OCI-LY7 (cell line): ENCODE data around the gene AMIGO1.

Experiments used
- CTCF ChIP-seq: fragments of 200-600 bp; sonication (generic); conservative IDR thresholded peaks from 2 replicates; pipeline ENCODE4 v1.5.1; 2014; ENCODE audit warnings: mild to moderate bottlenecking, antibody characterized with exemption, low read length, moderate library complexity, mixed read lengths
- EZH2phosphoT487 ChIP-seq: fragments of 200-600 bp; sonication (generic); IDR thresholded peaks from 2 replicates; pipeline ENCODE4 v1.6.1; 2018; ENCODE audit warnings: low read depth, borderline replicate concordance, mild to moderate bottlenecking, mixed run types, antibody characterized with exemption, low read length, moderate library complexity, mixed read lengths

GRCh38 chr1:109541102-109541501, 31.6 kb upstream of the AMIGO1 start:
- TF ChIP-seq CTCF (no peak), EZH2phosphoT487 (no peak)
